Natural killer cell (primary cell): ENCODE measurements around the gene LAMA5. TPM values are rescaled to one million over a fixed set of nuclear protein-coding genes. Genes with fewer than 3 reads are reported as not detected.

ENCODE experiments used
- ATAC-seq, 3 donors: fragments of 150-1000 bp in 2 of 3; fragments of 200-7000 bp in 1 of 3; cut with Tn5 transposase; 1 replicate in 1 of 3; 2 replicates in 2 of 3; pipeline ENCODE4 v1.10.0; 2021; ENCODE audit warnings: mild to moderate bottlenecking in 2 of 3, moderate library complexity in 2 of 3
- DNase-seq, 2 donors: peaks; one replicate each; pipeline versions ENCODE4 v3.0.0 to v3.0.0-alpha.2; 2013 to 2021; ENCODE audit warnings: mixed read lengths in 1 of 2
- H3K27ac ChIP-seq: one replicate; pipeline ENCODE4 v1.5.1; 2013; ENCODE audit warnings: mild to moderate bottlenecking, low read length
- H3K27me3 ChIP-seq: one replicate; pipeline ENCODE4 v1.6.1; 2013; ENCODE audit warnings: low read length; ENCODE audit not compliant: control insufficient read depth, insufficient read depth
- H3K36me3 ChIP-seq: one replicate; pipeline ENCODE4 v1.6.1; 2013; ENCODE audit warnings: low read length; ENCODE audit not compliant: control insufficient read depth, insufficient read depth
- H3K4me1 ChIP-seq: one replicate; pipeline ENCODE4 v1.6.1; 2013; ENCODE audit warnings: low read length; ENCODE audit not compliant: control insufficient read depth, insufficient read depth
- H3K4me3 ChIP-seq: one replicate; pipeline ENCODE4 v1.5.1; 2013; ENCODE audit warnings: low read length
- H3K9me3 ChIP-seq: one replicate; pipeline ENCODE4 v1.6.1; 2013; ENCODE audit warnings: low read length; ENCODE audit not compliant: control insufficient read depth, insufficient read depth
- H3K27ac Mint-ChIP-seq, 2 donors: one replicate each; pipeline ENCODE4 v1.8.0; 2022; ENCODE audit warnings: mild to moderate bottlenecking in 2 of 2, mixed read lengths in 2 of 2, moderate library complexity in 1 of 2
- H3K27me3 Mint-ChIP-seq, 2 donors: one replicate each; pipeline ENCODE4 v1.8.0; 2022; ENCODE audit warnings: low read depth in 2 of 2, mixed read lengths in 2 of 2
- H3K36me3 Mint-ChIP-seq: one replicate; pipeline ENCODE4 v1.8.0; 2022; ENCODE audit warnings: mixed read lengths
- H3K4me1 Mint-ChIP-seq, 2 donors: one replicate each; pipeline ENCODE4 v1.8.0; 2022; ENCODE audit warnings: mixed read lengths in 2 of 2
- H3K4me3 Mint-ChIP-seq: one replicate; pipeline ENCODE4 v1.8.0; 2022; ENCODE audit warnings: mild to moderate bottlenecking, moderate library complexity, mixed read lengths
- H3K9me3 Mint-ChIP-seq, 2 donors: one replicate each; pipeline ENCODE4 v1.8.0; 2022; ENCODE audit warnings: mixed read lengths in 2 of 2
- CTCF ChIP-seq: fragments of 200-600 bp; IDR thresholded peaks from one replicate; pipeline ENCODE4 v1.8.0; 2022; ENCODE audit warnings: antibody characterized with exemption
- WGBS: methylation state at CpG from one replicate; pipeline ENCODE4 v1.1.7; 2013; ENCODE audit warnings: missing lambda C conversion rate; ENCODE audit not compliant: insufficient coverage; 5-methylcytosine and 5-hydroxymethylcytosine counted together
- intact Hi-C: fragments of 100-400 bp; cut with micrococcal nuclease; formaldehyde crosslinking; loops from one replicate; pipeline ENCODE4 v1.14.2; 2022
- total RNA-seq, 4 donors: library from RNA; stranded (reverse); fragments of 120-200 nt in 1 of 4; gene quantifications; one replicate each; pipeline versions ENCODE4 v1.2.3 to v1.2.4, GENCODE V29; 2013 to 2022

The LAMA5 gene
- total RNA-seq, 3 donors from 2014 or later (not counting 1 experiment from before 2014, with no cell fraction given): 1.0 to 4.3 (median 1.4) TPM

- Mint-ChIP-seq H3K9me3 (no peaks in the 10 kb centered on the region), H3K27ac (peak overlapping the region in 1 of 2 donors; percentile 11), H3K4me1 (peaks cover 0 to 8% of the 10 kb centered on the region in 2 donors), H3K4me3 (no peak overlapping the region), H3K27me3 (no peaks in the 10 kb centered on the region), H3K36me3 (no peaks in the 10 kb centered on the region)
- Histone ChIP-seq H3K4me3 (no peak overlapping the region), H3K36me3 (peaks cover 53% of the 10 kb centered on the region), H3K27me3 (no peaks in the 10 kb centered on the region), H3K4me1 (no peaks in the 10 kb centered on the region), H3K9me3 (no peaks in the 10 kb centered on the region), H3K27ac (no peak overlapping the region)
- WGBS: no CpG with 5 or more reads among the region's 1 CpG
- ATAC-seq (no peak), DNase-seq (no peak)
- intact Hi-C loops: no loop called here
- TF ChIP-seq CTCF: no peak
Observed at GRCh38 chr20:62265365-62265764, 101.7 kb downstream of the LAMA5 start.

- no peaks in the 10 kb centered on the region for H3K9me3 ChIP-seq
- ATAC-seq (no peak), DNase-seq (no peak)
- H3K4me1 ChIP-seq: no peaks in the 10 kb centered on the region
- H3K4me3 ChIP-seq: no peak overlapping the region
- peaks cover 64% of the 10 kb centered on the region for H3K36me3 ChIP-seq
- no peak overlapping the region for H3K27ac Mint-ChIP-seq
- no peaks in the 10 kb centered on the region for H3K27me3 ChIP-seq
- no peaks in the 10 kb centered on the region for H3K36me3 Mint-ChIP-seq
- intact Hi-C loops: no loop called here
- no peak overlapping the region for H3K4me3 Mint-ChIP-seq
- 97% methylated on average over 14 of the region's 14 CpGs for WGBS
- H3K9me3 Mint-ChIP-seq: no peaks in the 10 kb centered on the region
- no peak for TF ChIP-seq CTCF
- peaks cover 3 to 9% of the 10 kb centered on the region in 2 donors for H3K4me1 Mint-ChIP-seq
- no peaks in the 10 kb centered on the region for H3K27me3 Mint-ChIP-seq
- no peak overlapping the region for H3K27ac ChIP-seq
Observed at GRCh38 chr20:62263396-62263795, 103.7 kb downstream of the LAMA5 start.

GRCh38 chr20:62262064-62262463 is 105.0 kb downstream of the LAMA5 start:
- Mint-ChIP-seq H3K36me3 (no peaks in the 10 kb centered on the region), H3K27ac (peak overlapping the region in 1 of 2 donors; percentile 7), H3K9me3 (no peaks in the 10 kb centered on the region), H3K4me1 (peaks cover 5 to 10% of the 10 kb centered on the region in 2 donors), H3K27me3 (no peaks in the 10 kb centered on the region), H3K4me3 (no peak overlapping the region)
- no peak overlapping the region for H3K4me3 ChIP-seq
- H3K4me1 ChIP-seq: no peaks in the 10 kb centered on the region
- no peaks in the 10 kb centered on the region for H3K9me3 ChIP-seq
- intact Hi-C loops: no loop called here
- H3K27ac ChIP-seq: no peak overlapping the region
- no peak for TF ChIP-seq CTCF
- H3K27me3 ChIP-seq: no peaks in the 10 kb centered on the region
- peaks cover 61% of the 10 kb centered on the region for H3K36me3 ChIP-seq
- ATAC-seq (no peak), DNase-seq (no peak)
- 98% methylated on average over 10 of the region's 10 CpGs for WGBS

GRCh38 chr20:62259294-62259565 is 107.9 kb downstream of the LAMA5 start:
- peaks cover 53% of the 10 kb centered on the region for H3K36me3 ChIP-seq

More at GRCh38 chr20:62259294-62259565, 107.9 kb downstream of the LAMA5 start:
- H3K4me1 Mint-ChIP-seq: peaks cover 12 to 18% of the 10 kb centered on the region in 2 donors
- no peak overlapping the region for H3K4me3 Mint-ChIP-seq
- no peak for TF ChIP-seq CTCF
- intact Hi-C loops: no loop called here
- no peaks in the 10 kb centered on the region for H3K27me3 Mint-ChIP-seq
- 99% methylated on average over 8 of the region's 8 CpGs for WGBS
- H3K9me3 ChIP-seq: no peaks in the 10 kb centered on the region
- no peaks in the 10 kb centered on the region for H3K27me3 ChIP-seq
- DNase-seq (no peak), ATAC-seq (no peak)
- H3K27ac ChIP-seq: no peak overlapping the region
- no peak overlapping the region for H3K4me3 ChIP-seq
- no peaks in the 10 kb centered on the region for H3K36me3 Mint-ChIP-seq
- no peak overlapping the region for H3K27ac Mint-ChIP-seq
- no peaks in the 10 kb centered on the region for H3K9me3 Mint-ChIP-seq
- no peaks in the 10 kb centered on the region for H3K4me1 ChIP-seq
